ENCODE data around the gene GALNT18.
A peak's percentile ranks its signal among the peaks of the same experiment; 100 is the strongest.

GALNT18 gene

DNA sequence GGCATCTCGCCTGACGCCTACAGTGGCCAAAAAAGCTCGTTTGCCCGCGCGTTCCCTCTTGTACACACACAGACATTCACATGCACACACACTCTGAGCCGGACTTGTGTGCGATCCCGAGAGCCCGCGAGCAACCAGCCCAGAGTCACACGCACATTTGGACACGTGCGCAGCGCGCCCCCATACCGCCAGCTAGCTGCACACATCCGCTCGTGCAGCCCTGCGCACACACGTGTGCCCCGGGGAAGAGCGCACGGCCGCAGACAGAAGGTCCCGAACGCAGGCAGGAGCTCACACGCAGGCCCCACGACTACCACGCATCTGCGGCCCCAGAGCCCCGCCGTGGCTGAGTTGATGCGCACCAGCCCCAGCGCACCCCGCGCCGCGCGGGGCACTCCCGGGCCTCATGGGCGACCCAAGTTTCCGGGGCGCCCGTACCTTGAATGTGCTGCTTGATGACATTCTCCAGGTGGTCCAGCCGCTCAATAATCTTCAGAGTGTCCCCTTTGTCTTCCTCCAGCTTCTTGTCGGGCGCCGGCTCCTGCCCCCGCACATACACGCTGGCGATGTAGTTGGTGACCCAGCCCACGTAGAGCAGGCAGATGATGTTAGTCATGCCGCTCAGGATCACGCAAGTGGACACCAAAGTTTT lies 758 bp downstream of the GALNT18 start:
- no peak for DNase-seq (ENCODE audit: low read depth in 1 of 2, low spot score in 1 of 2)
- no peak for TF ChIP-seq JUND (IDR thresholded peaks at IDR 0.05; ENCODE audit: low read depth)
- in situ Hi-C loops (cut with HindIII; ENCODE audit: low pct_unique_long_range_greater_than_20kb, low sequenced_read_pairs) = no loop called here

DNA sequence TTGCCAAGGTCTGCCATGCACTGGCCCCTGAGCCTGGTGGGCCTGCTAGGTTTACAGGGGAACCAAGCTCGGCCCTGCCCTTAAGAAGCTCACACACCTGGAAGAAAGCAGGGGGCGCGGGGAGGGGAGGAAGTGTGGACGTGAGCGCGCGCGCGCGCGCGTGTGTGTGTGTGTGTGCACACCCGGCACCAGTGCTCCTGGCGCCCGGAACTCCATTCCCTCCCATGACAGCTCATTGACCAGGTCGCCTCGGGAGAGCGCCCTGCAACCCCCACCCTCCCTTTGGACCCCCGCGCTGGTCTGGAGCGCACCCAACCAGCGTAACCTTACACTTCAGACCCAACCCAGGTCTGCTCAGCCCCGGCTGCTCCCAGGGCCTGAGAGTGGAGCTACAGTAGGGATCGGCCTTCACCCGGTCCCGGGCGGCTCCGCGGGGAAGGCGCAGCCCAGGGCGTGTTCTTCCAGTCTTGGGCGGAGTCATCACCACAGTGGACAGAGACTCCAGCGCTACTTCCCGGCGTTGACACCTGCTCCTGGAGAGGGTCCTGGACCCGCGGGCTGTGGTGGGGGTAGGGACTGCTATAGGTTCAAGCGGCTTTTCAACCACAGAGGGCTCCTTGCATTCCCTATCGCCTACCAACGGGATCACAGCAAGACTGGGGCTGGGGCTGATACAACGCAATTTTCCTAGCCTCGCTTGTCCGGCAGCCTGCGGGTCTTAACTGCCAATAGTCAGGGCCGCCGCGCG lies 1.5 kb downstream of the GALNT18 start:
- TF ChIP-seq JUND (IDR thresholded peaks at IDR 0.05; ENCODE audit: low read depth) = no peak
- in situ Hi-C loops (cut with HindIII; ENCODE audit: low pct_unique_long_range_greater_than_20kb, low sequenced_read_pairs) = no loop called here
- peak; percentile 42 to 65 for DNase-seq (ENCODE audit: low read depth in 1 of 2, low spot score in 1 of 2)

DNA sequence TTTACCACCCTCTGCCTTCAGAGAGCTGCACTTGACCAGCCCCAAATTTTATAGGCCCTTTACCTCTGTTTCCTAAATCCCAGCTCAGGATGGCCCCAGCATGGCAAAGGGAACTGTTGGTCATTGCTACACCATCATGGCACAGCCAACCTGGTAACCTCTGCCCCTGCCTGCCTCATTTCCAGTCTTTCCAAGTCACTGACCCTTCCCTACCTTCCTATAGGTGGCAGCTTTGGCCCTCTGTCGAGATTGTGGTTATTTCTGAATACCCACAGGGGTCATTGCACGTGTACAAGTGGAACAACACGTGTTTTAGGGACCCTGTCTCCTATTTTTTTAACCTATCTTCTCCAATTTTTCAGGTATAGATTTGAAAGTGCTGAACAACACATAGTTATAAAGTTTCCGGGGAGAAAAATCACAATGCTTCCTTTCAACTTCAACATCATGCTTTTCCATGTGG lies 2.8 kb downstream of the GALNT18 start:
- DNase-seq (ENCODE audit: low read depth in 1 of 2, low spot score in 1 of 2) = no peak
- no peak for TF ChIP-seq JUND (IDR thresholded peaks at IDR 0.05; ENCODE audit: low read depth)
- in situ Hi-C loops (cut with HindIII; ENCODE audit: low pct_unique_long_range_greater_than_20kb, low sequenced_read_pairs) = no loop called here

DNA sequence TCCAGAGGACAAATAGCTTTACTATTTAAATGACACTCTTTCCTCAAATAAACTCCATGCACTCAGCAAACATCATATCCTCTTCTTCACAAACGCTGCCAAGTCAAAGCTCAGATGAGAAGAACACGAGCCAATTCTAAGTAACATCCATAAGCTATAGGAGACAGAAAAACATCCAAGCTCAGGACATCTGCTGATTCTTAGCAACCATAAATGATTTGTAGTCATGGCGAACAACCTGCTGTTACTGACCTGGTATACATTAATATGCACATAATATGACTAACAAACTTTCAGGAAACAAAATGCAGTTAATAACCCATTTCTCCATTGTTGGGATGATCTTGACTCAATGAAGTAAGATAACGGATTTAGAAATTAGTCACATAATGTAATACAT lies 6.7 kb downstream of the GALNT18 start:
- no peak for TF ChIP-seq JUND (IDR thresholded peaks at IDR 0.05; ENCODE audit: low read depth)
- in situ Hi-C loops (cut with HindIII; ENCODE audit: low pct_unique_long_range_greater_than_20kb, low sequenced_read_pairs) = no loop called here
- DNase-seq (ENCODE audit: low read depth in 1 of 2, low spot score in 1 of 2) = no peak

GRCh38 chr11:11612439-11612838 lies 9.4 kb downstream of the GALNT18 start:
- in situ Hi-C loops (cut with HindIII; ENCODE audit: low pct_unique_long_range_greater_than_20kb, low sequenced_read_pairs) = no loop called here
- TF ChIP-seq JUND (IDR thresholded peaks at IDR 0.05; ENCODE audit: low read depth) = no peak
- no peak for DNase-seq (ENCODE audit: low read depth in 1 of 2, low spot score in 1 of 2)

GRCh38 chr11:11611381-11611780 lies 10.4 kb downstream of the GALNT18 start:
- in situ Hi-C loops (cut with HindIII; ENCODE audit: low pct_unique_long_range_greater_than_20kb, low sequenced_read_pairs) = no loop called here
- no peak for TF ChIP-seq JUND (IDR thresholded peaks at IDR 0.05; ENCODE audit: low read depth)
- DNase-seq (ENCODE audit: low read depth in 1 of 2, low spot score in 1 of 2) = no peak

- DNase-seq (ENCODE audit: low read depth in 1 of 2, low spot score in 1 of 2) = peak in 1 of 2 experiments; percentile 22
- in situ Hi-C loops (cut with HindIII; ENCODE audit: low pct_unique_long_range_greater_than_20kb, low sequenced_read_pairs) = no loop called here
Observed at GRCh38 chr11:11608783-11609232, 13.0 kb downstream of the GALNT18 start.

DNA sequence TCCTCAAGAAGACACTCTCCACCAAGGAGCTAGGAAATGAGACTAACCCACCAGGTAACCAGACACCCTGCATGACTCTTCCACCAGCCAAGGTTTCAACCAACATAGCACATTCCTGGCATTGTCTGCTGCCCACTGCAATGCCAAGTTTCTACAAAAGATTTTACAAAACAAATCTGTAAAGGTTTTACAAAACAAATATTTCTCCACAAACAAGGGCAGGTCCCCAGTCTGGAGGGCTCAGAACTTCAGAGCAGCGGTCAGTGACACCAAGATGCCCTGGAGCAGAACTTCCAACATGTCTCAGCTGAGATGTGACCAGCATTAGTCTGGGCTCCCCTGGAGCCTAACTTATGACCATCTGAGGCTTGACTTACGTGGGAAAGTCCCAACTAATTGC lies 14.0 kb downstream of the GALNT18 start:
- TF ChIP-seq JUND (IDR thresholded peaks at IDR 0.05; ENCODE audit: low read depth) = no peak
- in situ Hi-C loops (cut with HindIII; ENCODE audit: low pct_unique_long_range_greater_than_20kb, low sequenced_read_pairs) = no loop called here

More at GRCh38 chr11:11608783-11609232, 13.0 kb downstream of the GALNT18 start:
- no peak for TF ChIP-seq JUND (IDR thresholded peaks at IDR 0.05; ENCODE audit: low read depth)

GRCh38 chr11:11605821-11606450 lies 15.9 kb downstream of the GALNT18 start:
- no peak for TF ChIP-seq JUND (IDR thresholded peaks at IDR 0.05; ENCODE audit: low read depth)
- DNase-seq (ENCODE audit: low read depth in 1 of 2, low spot score in 1 of 2) = peak in 1 of 2 experiments; percentile 92
- in situ Hi-C loops (cut with HindIII; ENCODE audit: low pct_unique_long_range_greater_than_20kb, low sequenced_read_pairs) = no loop called here

More for the DNA sequence above, 14.0 kb downstream of the GALNT18 start:
- peak in 1 of 2 experiments; percentile 81 for DNase-seq (ENCODE audit: low read depth in 1 of 2, low spot score in 1 of 2)

DNA sequence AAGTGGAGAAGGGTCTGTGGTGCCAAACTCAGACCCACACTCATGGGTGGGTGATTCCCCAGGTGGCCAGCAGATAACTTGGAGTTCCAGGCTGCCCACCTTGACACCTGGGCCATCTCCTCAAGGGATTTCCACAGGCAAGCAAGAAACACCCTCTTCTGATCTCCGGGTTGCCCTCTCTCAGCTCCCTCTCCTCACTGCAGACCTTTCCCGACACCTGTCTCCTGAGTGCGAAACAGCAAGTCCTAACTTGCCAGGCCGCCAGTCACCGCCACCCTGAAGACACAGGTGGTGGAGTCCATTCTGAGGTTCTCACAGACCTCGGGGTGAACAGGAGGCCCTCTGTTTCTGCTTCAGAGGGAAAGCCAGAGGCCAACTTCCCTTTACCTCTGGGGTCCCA lies 16.6 kb downstream of the GALNT18 start:
- TF ChIP-seq JUND (IDR thresholded peaks at IDR 0.05; ENCODE audit: low read depth) = no peak
- DNase-seq (ENCODE audit: low read depth in 1 of 2, low spot score in 1 of 2) = peak in 1 of 2 experiments; percentile 51

GRCh38 chr11:11604370-11604990 lies 17.3 kb downstream of the GALNT18 start:
- TF ChIP-seq JUND (IDR thresholded peaks at IDR 0.05; ENCODE audit: low read depth) = no peak
- in situ Hi-C loops (cut with HindIII; ENCODE audit: low pct_unique_long_range_greater_than_20kb, low sequenced_read_pairs) = no loop called here
- no peak for DNase-seq (ENCODE audit: low read depth in 1 of 2, low spot score in 1 of 2)

More for the DNA sequence above, 16.6 kb downstream of the GALNT18 start:
- in situ Hi-C loops (cut with HindIII; ENCODE audit: low pct_unique_long_range_greater_than_20kb, low sequenced_read_pairs) = no loop called here

DNA sequence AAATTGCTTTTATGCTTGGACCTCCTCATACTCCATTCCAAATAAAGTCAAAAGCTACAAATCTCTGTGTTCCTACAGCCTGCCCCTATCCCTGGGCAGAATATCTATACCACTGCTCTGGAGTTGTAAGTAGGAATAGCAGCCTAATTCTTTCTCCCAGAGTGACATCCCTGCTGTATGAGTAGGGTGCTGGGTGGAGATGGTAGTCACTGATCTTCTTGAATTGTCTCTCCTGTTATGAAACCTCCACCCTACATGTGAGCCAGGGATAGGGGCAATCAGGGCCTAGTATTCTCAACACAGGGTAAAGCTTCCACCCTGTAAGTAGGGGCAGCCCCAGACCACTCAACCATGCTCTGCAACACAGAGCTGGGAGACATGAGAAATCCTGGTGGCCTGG lies 19.8 kb downstream of the GALNT18 start:
- TF ChIP-seq JUND (IDR thresholded peaks at IDR 0.05; ENCODE audit: low read depth) = no peak
- DNase-seq (ENCODE audit: low read depth in 1 of 2, low spot score in 1 of 2) = no peak
- in situ Hi-C loops (cut with HindIII; ENCODE audit: low pct_unique_long_range_greater_than_20kb, low sequenced_read_pairs) = no loop called here

All from T47D (cell line).